ENCODE measurements around the gene TMED4.

TMED4 gene

DNA sequence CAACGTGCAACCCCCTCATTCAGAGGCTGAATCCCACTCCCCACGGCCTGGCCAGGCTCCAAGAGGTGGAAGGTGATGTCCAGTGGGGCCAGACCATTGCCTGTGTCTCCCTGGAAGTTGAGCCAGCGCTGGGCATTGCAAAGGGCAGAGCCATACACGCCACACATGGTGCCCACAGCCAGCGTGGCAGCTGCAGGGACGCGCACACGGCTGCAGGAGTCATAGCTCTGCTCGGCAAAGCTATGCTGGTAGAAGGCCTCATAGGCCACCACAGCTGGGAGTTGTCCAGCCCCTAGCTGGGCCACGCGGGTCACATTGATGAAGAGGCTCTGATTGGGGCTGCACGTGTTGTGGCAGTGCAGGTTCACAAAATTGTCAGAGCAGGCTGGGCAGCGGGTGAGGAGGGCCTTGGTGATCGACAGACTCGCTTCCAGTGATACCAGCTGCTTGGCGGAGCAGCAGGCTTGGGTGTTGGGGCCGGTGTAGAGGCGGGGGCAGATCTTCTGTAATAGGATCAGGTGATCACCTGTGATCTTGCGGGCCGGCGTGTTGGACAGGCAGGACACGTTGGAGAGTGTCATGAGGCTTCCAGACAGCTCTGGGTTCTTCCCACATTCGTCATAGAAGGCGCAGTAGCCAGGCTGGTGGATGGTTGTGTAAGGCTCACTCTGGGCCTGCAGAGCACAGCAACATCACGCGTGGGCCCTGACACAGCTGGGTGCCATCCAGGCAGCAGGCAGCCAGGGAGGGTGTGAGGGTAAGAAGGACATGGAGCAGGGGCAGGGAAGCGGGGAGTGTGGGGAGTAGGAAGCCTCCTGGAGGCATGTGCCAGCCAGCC, 42.1 kb downstream of the TMED4 start:
- no peak for DNase-seq

DNA sequence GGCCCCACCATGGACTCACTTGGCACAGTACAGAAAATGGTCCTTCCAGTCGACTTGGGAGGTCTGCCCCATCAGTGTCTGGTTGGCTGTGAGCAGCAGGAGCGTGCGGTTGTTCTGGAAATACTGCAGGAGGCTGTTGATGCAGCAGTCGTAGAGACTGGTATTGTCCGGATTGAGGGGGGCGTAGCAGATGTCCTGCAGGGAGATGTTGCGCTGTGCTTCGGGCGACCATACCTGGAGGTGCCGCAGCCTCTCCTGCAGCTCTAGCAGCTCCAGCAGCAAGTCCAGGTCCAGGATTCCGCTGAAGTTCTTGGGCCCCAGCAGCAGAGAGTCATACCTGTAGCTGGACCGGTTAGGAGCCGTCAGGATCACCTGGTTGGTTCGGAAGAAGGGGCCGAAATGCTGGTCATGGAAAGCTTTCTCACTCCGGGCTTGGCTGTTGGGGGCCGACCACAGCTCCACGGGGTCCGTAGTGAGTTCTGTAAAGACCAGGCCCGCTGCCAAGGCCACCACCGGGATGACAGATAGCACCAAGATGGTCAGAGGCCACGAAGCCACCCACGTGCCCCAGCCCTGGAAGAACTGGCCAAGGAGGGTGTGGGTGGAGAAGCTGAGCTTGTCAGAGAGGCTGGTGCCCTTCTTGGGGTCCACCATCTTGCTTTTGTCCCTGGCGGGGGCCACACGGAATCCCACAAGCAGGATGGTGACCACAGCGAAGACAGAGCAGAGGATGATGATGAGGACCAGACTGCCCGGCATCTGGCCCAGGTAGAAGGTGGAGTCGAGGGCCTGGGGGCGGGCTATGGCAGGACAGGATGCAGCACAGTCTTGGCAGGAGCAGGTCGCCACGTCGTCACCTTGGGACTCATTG, 43.0 kb downstream of the TMED4 start:
- no peak for DNase-seq

DNA sequence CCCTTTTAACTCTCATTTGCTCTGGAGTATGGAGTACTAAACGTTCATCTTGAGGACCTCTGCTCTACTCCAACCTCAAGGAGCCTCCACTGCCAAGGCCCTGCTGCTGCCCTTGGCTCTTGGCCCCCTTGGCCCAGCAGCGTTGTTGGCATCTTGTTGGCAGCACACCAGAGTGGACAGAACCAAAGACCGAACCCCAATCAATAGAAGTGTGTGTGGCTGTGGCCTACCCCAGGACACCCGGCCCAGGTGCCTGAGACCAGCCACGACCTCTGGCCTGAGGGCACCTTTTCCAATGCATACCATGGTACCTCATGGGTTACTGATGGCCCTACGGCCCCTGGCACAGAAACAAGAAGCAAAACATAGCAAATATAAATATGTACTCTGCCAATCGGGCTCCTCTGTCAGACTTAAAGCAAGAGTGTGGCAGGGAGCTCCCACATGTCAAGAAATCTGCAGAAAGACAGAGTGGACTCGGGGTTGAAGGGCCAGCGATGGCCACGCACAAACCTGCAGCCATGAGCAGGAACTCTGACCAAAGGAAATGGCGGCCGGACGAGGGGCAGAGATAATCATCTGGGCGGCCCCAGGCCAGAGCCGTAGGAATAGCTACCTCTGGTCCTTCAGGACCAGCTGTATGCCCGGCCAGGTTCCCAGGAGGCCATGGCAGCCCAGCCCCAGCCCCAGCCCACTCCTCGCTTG, 43.8 kb downstream of the TMED4 start:
- no peak for DNase-seq

DNA sequence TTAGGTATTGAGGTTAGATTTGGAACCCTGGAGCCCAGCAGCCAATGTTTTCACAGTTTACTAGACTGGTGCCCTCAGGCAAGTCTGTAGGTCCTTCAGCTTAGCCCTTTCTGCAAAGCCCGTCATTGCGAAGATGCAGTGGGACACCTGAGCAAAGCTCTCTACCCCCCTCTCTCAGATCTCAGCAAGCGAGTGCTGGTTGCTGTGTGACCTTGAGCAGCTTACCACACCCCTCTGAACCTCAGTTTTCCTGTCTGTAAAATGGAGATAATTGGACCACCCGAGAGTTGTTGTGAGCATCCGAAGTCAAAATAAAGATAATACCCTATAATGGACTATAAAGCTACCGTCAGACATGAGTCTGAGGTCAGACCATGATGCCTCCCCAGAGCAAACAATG, 44.6 kb downstream of the TMED4 start:
- DNase-seq: no peak

DNA sequence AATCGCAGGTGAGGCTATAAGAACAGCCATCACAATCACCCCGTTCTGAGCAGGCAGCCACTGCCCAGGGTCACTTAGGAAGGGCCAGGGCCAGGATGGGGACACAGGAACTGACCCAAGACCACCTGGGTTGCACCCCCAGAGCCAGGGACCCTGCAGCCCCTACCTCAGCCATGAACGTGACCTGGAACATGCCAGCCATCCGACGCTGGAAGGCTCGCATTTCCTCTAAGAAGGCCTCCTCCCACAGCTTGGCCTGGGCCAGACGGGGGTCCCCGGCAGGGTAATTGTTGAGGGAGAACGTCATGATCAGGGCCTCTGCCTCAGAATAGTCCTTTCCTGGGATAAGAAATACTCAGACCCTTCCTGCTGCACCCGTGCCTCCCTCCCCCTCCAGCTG, 45.9 kb downstream of the TMED4 start:
- no peak for DNase-seq

DNA sequence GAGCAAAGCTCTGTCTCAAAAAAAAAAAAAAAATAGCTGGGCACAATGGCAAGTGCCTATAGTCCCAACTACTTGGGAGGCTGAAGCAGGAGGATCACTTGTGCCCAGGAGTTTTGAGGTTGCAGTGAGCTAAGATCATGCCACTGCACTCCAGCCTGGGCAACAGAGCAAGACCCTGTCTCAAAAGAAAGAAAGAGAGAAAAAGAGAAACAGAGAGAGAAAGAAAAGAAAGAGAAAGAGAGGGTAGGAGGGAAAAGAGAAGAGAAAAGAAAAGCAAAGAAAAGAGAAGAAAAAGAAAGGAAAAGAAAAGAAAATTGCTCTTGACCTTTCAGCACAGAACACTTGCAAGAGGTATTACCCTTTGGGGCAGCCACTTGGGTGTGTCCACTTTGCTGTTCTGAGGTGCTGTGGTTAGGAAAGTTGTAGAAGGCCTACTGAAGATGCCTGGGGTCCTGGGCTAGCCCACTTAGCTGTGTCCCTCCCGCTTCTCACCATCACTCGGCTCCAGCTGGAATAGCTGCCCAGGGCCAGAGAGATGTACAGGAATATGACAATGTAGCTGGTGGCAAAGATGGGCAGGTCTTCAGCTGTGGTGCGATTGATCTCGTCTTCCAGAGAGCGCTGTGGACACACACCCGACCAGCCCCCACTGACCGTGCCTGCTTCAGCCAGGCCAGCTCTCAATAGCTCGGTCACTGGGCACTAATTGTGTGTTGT, 46.5 kb downstream of the TMED4 start:
- DNase-seq: no peak

DNA sequence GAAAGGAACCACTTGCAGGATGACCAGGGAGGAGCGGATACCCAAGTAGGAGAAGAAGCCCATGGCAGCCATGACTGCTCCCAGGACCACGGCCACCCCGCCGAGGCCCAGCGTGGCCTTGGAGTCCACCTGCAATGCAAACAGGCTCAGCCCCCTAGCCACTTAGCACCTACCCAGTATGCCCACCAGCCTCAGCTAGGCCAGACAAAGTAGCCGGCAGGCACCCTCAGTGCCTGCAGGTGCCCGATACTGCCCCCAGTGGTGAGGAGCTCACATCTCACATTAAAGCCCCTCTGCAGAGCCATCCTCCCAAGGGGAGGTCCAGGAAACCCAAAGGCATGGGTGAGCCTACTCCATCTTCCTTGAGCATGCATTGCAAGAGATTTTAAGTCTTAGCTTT, 47.5 kb downstream of the TMED4 start:
- DNase-seq: no peak

DNA sequence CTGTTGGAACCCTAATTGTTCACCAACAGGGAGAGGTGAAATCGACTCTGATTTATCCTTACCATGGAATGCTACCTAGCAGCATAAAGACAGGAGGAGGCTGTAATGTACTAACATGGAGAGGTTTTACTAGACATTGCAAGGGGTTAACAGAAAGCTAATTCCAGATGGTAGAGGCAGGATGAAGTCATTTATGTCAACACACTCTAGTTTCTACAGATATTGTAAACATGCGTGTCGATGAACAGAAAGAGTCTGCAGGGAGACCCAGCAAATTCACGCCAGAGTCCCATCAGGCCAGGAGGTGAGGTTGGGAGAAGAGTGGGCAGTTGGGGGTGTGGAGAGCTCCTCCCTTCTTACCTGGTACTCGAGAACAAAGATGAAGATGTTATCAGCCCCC, 47.9 kb downstream of the TMED4 start:
- no peak for DNase-seq

DNA sequence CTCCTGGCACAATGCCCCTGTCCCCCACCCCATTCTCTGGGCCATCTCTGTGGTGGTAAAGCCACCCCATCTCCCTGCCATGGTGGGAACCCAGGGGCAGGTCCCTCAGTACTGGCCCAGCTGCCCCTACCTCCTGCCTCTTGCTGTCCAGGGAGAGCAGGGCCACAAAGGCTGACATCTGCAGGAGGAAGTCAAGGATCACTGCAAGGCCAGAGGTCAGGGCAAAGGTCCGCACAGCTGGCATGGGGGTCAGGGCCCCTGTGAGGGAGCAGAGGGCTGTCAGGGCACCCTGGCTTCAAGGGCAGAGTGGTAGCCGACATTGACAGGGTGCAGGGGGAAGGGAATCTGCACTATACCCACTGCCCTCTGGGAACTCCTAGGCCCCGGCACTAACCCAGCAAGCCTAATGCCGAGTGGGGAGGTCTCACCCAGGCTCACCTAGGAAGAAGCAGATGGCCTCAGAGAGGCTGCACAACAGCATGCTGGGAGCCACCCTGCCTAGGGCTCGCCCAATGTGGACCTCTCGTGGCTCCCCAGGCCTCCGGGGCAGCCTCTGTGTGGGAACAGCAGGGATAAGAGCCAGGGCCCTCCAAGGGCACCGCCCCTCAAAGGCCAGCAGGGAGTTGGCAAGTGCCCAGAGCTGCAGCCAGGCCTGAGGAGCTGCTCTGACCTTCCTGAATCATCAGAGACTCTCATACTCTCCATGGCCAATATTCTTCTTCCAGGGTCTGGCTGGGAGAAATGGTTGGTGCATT, 48.6 kb downstream of the TMED4 start:
- DNase-seq: no peak

DNA sequence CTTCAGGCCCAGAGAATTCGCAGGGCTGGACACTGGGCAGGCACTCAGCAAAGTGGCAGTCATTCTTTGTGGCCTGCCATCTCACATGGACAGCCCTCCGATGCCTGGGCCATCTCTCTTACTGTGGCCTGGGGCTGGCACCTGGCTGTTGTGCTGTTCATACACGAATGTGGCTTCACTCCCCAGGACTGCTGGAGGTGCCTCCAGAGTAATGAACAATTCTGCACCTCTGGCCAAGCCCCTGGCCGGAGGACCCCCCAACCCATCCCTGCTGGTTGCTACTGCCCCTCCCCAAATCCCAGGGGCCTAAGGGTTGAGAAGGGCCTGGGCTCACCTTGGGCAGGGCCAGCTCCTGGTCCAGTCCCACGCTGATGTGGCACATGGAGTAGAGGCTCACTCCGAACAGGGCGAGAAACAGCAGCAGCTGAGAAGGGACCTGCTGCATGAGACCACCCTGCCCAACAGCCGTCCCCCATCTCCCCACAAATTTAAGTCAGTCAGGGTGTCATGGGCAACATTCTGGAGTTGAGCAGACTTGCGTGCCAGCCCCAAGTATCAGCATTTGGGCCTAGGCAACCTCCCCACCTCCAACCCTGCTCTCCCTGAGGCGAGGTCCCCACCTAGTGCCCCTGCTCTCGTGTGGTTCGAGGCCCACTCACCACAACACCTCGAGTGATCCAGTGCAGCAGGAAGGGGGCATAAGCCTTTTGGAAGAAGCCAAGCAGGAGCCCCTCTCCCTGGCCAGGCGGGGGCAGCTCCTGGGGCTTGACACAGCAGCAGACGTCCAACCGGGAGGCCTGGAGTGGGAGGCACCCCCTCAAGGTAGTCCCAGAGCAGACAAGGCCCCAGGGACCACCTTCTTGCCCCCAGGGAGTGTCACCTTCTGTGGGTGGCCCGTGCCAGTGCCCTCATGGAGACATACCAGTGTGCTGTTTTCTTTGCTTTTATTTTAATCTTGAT, 50.3 kb downstream of the TMED4 start:
- no peak for DNase-seq

DNA sequence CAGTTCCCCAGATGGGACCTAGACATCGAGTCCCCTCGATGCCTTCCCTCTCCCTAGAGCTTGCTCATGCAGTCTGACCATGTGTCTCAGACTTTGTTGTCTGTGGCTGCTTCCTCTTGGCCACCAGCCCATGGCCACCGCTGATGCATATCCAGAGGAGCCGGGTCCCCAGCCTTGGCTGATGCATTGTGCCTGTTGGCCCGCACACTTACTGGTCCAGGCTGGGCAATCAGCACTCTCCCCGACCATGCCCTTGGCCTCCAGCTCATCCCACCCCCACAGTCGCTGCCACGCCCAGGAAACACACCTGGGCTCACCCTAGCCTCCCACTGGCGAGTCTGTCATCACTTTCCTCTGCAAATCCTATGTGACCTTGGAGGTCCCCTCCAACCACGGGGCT, 51.0 kb downstream of the TMED4 start:
- no peak for DNase-seq

Data from NCI-H2227 treated with DMSO at 0.1 percent for 48 hours (cell line).